Measurements from ENCODE around the gene ATP2B2.

DNA sequence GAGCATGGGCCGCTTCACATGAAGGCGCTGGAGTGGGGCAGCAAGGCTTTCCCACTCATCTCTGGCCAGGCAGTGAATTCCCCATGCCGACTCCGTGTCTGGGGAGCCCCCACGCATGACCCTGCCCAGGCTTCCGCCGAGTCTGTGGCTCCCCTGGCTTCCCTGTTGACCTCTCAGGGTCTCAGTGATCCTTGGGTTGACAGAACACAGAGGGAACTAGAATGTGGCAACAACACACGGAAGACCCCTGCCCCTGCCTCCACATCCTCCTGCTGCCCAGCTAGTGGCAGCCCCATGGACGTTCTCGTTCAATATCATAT, 61.3 kb downstream of the ATP2B2 start:
- TF ChIP-seq ZNF274 (IDR thresholded peaks at IDR 0.05; ENCODE audit: low read depth, low read length) (no peak), SUZ12 (IDR thresholded peaks at IDR 0.05; ENCODE audit: extremely low read depth, insufficient read depth, insufficient read length) (no peak)
